ENCODE results near the gene FLT3LG.

DNA sequence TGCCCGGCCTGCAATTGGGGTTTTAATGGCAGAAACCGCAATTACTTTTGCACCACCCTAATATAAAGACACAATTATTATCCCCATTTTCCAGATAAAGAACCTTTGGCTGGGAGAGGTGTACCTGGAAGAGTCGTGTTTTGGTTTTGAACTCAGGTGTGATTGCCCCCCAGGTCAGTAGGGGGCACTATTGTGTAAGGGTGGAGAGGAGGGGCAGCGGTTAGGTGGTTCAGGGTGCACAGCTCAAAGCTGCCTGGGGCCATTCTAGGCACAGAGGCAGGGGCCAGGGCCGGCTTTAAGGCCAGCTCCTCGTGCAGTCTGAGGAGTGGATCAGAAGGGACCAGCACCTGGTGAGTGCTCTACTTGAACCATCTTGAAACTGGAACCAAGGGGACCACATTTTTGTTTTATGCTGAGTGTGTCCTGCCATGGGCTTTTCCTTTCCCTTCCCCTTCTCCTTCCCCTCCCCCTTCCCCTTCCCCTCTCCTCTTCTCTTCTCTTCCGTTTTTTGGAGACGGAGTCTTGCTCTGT lies 32.6 kb downstream of the FLT3LG start:
- TF ChIP-seq, protein P1, sequence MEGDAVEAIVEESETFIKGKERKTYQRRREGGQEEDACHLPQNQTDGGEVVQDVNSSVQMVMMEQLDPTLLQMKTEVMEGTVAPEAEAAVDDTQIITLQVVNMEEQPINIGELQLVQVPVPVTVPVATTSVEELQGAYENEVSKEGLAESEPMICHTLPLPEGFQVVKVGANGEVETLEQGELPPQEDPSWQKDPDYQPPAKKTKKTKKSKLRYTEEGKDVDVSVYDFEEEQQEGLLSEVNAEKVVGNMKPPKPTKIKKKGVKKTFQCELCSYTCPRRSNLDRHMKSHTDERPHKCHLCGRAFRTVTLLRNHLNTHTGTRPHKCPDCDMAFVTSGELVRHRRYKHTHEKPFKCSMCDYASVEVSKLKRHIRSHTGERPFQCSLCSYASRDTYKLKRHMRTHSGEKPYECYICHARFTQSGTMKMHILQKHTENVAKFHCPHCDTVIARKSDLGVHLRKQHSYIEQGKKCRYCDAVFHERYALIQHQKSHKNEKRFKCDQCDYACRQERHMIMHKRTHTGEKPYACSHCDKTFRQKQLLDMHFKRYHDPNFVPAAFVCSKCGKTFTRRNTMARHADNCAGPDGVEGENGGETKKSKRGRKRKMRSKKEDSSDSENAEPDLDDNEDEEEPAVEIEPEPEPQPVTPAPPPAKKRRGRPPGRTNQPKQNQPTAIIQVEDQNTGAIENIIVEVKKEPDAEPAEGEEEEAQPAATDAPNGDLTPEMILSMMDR (IDR thresholded peaks at IDR 0.05; ENCODE audit: low read depth, low read length) = peak; percentile 91
- TF ChIP-seq, protein P2, sequence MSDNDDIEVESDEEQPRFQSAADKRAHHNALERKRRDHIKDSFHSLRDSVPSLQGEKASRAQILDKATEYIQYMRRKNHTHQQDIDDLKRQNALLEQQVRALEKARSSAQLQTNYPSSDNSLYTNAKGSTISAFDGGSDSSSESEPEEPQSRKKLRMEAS (IDR thresholded peaks at IDR 0.05; ENCODE audit: low read depth, low read length) = no peak

All from NB4 (cell line).